Heart right ventricle (tissue), 16 donors: ENCODE results near the gene DSCAM. TPM values are rescaled to one million over a fixed set of nuclear protein-coding genes. Genes with fewer than 3 reads are reported as not detected.

Experiments
- ATAC-seq, 8 donors: fragments of 200-7000 bp; cut with Tn5 transposase; one replicate each; pipeline ENCODE4 v1.9.1; 2020; ENCODE audit warnings: mild to moderate bottlenecking in 8 of 8, moderate library complexity in 8 of 8, moderate number of reproducible peaks in 1 of 8
- DNase-seq, 2 donors: peaks; one replicate each; pipeline ENCODE4 v3.0.0-alpha.2; 2020
- H3K27ac ChIP-seq, 10 donors: fragments of 200-600 bp; sonication (generic) in 2 of 10; one replicate each; pipeline versions ENCODE4 v1.5.0 to v1.8.0; 2020 to 2022; ENCODE audit warnings: mild to moderate bottlenecking in 3 of 10
- H3K27me3 ChIP-seq, 7 donors: fragments of 200-600 bp; one replicate each; pipeline ENCODE4 v1.8.0; 2021 to 2022; ENCODE audit warnings: mild to moderate bottlenecking in 2 of 7
- H3K36me3 ChIP-seq, 9 donors: fragments of 200-600 bp; sonication (generic) in 1 of 9; one replicate each; pipeline versions ENCODE4 v1.5.0 to v1.8.0; 2020 to 2022; ENCODE audit warnings: mild to moderate bottlenecking in 2 of 9
- H3K4me1 ChIP-seq, 9 donors: fragments of 200-600 bp; sonication (generic) in 1 of 9; one replicate each; pipeline versions ENCODE4 v1.5.0 to v1.8.0; 2020 to 2022; ENCODE audit warnings: mild to moderate bottlenecking in 4 of 9
- H3K4me3 ChIP-seq, 10 donors: fragments of 200-600 bp; sonication (generic) in 2 of 10; one replicate each; pipeline versions ENCODE4 v1.5.0 to v1.8.0; 2020 to 2022; ENCODE audit warnings: mild to moderate bottlenecking in 7 of 10, moderate library complexity in 2 of 10
- H3K9me3 ChIP-seq, 11 donors: fragments of 200-600 bp in 10 of 11; sonication (generic) in 2 of 11; one replicate each; pipeline versions ENCODE4 v1.5.0 to v1.8.0; 2013 to 2022; ENCODE audit warnings: mild to moderate bottlenecking in 2 of 11, control low read depth in 1 of 11, moderate library complexity in 1 of 11
- WGBS, 2 donors: extraction: QIAGEN DNeasy Blood & Tissue Kit; methylation state at CpG; one replicate each; pipeline ENCODE4 v1.1.7; 2013; ENCODE audit warnings: inconsistent platforms in 1 of 2; 5-methylcytosine and 5-hydroxymethylcytosine counted together
- intact Hi-C, 10 donors: fragments of 100-400 bp; cut with DNase I; formaldehyde crosslinking; loops; one replicate each; pipeline versions ENCODE4 v1.11.1 to v1.14.2; 2022
- polyA plus RNA-seq, 2 donors: library from polyadenylated mRNA; stranded (reverse); fragments of 200-250 nt; gene quantifications; one replicate each; pipeline ENCODE4 v1.2.3, GENCODE V29; 2013
- total RNA-seq, 10 donors: library from RNA; stranded (reverse); fragmentation: NEBNext Ultra II Directional in 3 of 10; extraction: Animal tissue kit (Norgen Biotek cat#: 25700) in 3 of 10; gene quantifications; one replicate each; pipeline versions ENCODE4 v1.2.1 to v1.2.4, GENCODE V29; 2021 to 2023
- TF ChIP-seq, protein P1 (sequence below), 9 donors: fragments of 200-600 bp; sonication (generic) in 2 of 9; IDR thresholded peaks; one replicate each; pipeline versions ENCODE4 v1.5.0 to v1.8.0; 2021 to 2022; ENCODE audit warnings: antibody characterized with exemption in 9 of 9, mild to moderate bottlenecking in 5 of 9, moderate library complexity in 1 of 9
- donor health status: Arrhythmogenic right ventricular cardiomyopathy.
- donor health status: ischemic (EF 13 %, LVEDD 7.1; RV severe dilation, severe dysfunction).
- donor health status: healthy with polysubstance abuse.
- donor health status: DM: no; HTN: yes; CAD: no.
- donor health status: DM: no; HTN: no; CAD: no.
- donor health status: ischemic (EF 25% LVEDD 6.9; RV normal size, moderate dysfunction).
- donor health status: ischemic (EF 25% LVEDD 5.7; RV mildly dilated, moderate dysfunction).
- donor health status: healthy.
- donor health status: DM: yes; HTN: yes; CAD: no.
- donor health status: Ischemic cardiomyopathy.
- donor health status: ischemic (EF 35%, LVEDD 5.7; RV mildly dilated, moderate dysfunction).
- donor health status: nonischemic (EF 11% LVEDD 7.7; RV severe dilation, severe dysfunction).
- donor health status: DM: yes; HTN: yes; CAD: no.
- donor health status: PGD.
- donor health status: ischemic (EF 29% LVEDD 5.4; RV normal size, mild dysfunction).
- donor health status: nonischemic (EF 23%, LVEDD 6.1; RV moderate dilation, normal function).

The DSCAM gene
- total and polyA plus RNA-seq, 12 donors, result 0.03 to 0.04 TPM; not detected in 10

DNA sequence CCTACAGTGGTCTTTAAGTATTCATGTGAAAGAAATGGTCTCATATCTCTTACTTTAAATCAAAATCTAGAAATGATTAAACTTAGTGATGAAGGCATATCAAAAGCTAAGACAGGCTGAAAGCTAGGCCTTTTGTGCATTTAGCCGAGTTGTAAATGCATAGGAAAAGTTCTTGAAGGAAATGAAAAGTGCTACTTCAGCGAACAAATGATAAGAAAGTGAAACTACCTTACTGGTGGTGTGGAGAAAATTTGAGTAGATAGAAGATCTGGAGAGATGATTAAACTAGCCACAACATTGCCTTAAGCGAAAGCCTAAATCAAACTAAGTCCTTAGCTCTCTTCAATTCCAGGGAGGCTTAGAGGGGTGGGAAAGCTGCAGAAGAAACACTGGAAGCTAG, 147.6 kb downstream of the DSCAM start:
- DNase-seq (no peak), ATAC-seq (no peak)
- no peaks in the 10 kb centered on the region for H3K27me3 ChIP-seq
- no peaks in the 10 kb centered on the region for H3K36me3 ChIP-seq
- H3K9me3 ChIP-seq, result peaks cover 0 to 11% (median 0%) of the 10 kb centered on the region in 11 donors
- WGBS, 2 donors, result 82 to 87% methylated on average over 3 of the region's 3 CpGs
- no peaks in the 10 kb centered on the region for H3K4me1 ChIP-seq
- no peak overlapping the region for H3K4me3 ChIP-seq
- intact Hi-C loops, result no loop called here
- no peak overlapping the region for H3K27ac ChIP-seq
- TF ChIP-seq, protein P1, sequence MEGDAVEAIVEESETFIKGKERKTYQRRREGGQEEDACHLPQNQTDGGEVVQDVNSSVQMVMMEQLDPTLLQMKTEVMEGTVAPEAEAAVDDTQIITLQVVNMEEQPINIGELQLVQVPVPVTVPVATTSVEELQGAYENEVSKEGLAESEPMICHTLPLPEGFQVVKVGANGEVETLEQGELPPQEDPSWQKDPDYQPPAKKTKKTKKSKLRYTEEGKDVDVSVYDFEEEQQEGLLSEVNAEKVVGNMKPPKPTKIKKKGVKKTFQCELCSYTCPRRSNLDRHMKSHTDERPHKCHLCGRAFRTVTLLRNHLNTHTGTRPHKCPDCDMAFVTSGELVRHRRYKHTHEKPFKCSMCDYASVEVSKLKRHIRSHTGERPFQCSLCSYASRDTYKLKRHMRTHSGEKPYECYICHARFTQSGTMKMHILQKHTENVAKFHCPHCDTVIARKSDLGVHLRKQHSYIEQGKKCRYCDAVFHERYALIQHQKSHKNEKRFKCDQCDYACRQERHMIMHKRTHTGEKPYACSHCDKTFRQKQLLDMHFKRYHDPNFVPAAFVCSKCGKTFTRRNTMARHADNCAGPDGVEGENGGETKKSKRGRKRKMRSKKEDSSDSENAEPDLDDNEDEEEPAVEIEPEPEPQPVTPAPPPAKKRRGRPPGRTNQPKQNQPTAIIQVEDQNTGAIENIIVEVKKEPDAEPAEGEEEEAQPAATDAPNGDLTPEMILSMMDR (IDR thresholded peaks at IDR 0.05), result no peak

DNA sequence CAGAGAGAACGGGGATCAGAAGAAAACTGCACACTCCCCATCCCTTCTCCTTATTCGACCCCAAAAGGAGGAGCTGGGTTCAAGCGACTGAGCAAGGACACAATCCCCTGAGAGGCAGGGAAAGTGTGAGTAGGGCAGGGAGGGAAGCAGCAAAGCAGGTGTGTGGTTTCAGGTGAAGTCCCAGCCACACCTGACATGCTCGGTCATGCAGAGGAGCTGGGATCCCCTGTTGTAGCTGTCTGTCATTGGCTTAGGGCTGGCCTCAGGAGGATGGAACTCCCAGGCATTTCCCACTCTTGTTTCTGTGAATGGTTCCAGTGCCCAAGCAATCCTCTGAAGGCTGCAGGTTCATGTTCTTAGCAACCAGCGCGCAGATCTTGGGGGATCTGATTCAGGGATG, 150.7 kb downstream of the DSCAM start:
- 85 to 90% methylated on average over 6 of the region's 6 CpGs for WGBS, 2 donors
- H3K36me3 ChIP-seq, result no peaks in the 10 kb centered on the region
- DNase-seq (no peak), ATAC-seq (no peak)
- no peaks in the 10 kb centered on the region for H3K27me3 ChIP-seq
- H3K4me3 ChIP-seq, result no peak overlapping the region
- H3K27ac ChIP-seq, result no peak overlapping the region
- TF ChIP-seq, protein P1 (IDR thresholded peaks at IDR 0.05), result no peak
- intact Hi-C loops, result no loop called here
- H3K4me1 ChIP-seq, result no peaks in the 10 kb centered on the region
- peaks cover 0 to 11% (median 0%) of the 10 kb centered on the region in 11 donors for H3K9me3 ChIP-seq

DNA sequence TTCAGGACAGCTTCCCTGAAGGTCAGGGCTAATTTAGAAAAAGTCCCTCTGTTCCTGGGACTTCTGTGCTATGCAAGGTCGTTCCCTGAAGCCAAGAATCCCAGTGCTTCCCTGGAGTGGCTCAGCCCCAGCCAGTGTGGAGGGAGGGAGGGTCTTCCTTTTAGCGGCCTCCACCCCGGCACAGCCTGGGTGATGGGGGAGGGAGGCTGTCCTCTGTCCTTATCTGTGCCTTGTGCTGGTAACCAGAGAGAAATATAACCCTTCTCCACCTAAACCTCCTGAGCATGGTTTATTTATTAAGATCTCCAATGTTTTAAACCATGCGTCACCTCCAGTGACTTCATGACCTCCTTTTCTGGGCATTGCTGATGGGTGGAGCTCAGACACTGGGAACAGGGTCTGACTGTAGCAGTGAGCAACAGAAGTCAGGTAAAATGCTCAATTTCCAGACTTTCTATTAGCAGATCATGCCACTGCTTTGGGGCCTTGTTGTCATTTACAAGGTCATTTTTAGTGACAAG, 157.1 kb downstream of the DSCAM start:
- WGBS, 2 donors, result 44 to 46% methylated on average over 4 of the region's 4 CpGs
- H3K36me3 ChIP-seq, result no peaks in the 10 kb centered on the region
- DNase-seq, result no peak
- peaks cover 0 to 3% (median 0%) of the 10 kb centered on the region in 9 donors for H3K4me1 ChIP-seq
- TF ChIP-seq, protein P1 (IDR thresholded peaks at IDR 0.05), result no peak
- H3K27ac ChIP-seq, result no peak overlapping the region
- no peaks in the 10 kb centered on the region for H3K27me3 ChIP-seq
- intact Hi-C loops, result no loop called here
- no peak overlapping the region for H3K4me3 ChIP-seq
- H3K9me3 ChIP-seq, result no peaks in the 10 kb centered on the region
- ATAC-seq, result no peak

DNA sequence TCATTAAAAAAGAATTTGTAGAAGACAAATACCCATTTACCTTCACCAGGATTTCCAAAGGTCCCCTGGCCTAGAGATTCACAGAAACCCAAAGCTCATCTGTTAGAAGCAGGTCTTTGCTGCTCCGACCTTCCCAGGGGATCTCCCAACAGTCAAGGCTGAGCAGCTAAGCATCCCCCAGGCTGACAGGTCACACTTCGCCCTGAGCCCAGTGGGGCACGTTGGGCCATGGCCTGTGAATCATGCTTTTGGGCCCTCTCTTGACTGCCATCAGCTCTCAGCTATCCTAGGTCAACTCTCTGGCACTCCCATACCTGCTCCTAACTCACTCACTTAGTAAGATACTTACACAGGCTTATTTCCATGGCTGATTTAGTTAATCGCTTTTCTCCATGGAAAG, 157.7 kb downstream of the DSCAM start:
- ATAC-seq, result no peak
- H3K36me3 ChIP-seq, result no peaks in the 10 kb centered on the region
- TF ChIP-seq, protein P1 (IDR thresholded peaks at IDR 0.05), result no peak
- DNase-seq, result no peak
- H3K4me1 ChIP-seq, result peaks cover 0 to 3% (median 0%) of the 10 kb centered on the region in 9 donors
- 90 to 92% methylated on average over 4 of the region's 4 CpGs for WGBS, 2 donors
- no peaks in the 10 kb centered on the region for H3K27me3 ChIP-seq
- intact Hi-C loops, result no loop called here
- no peak overlapping the region for H3K27ac ChIP-seq
- H3K9me3 ChIP-seq, result no peaks in the 10 kb centered on the region
- H3K4me3 ChIP-seq, result no peak overlapping the region
